GF-D8 (cell line): ENCODE results near the gene DHFR2.
"Not testable (repeated sequence)": the region's sequence is repeated elsewhere in the genome, so short reads cannot be mapped to it uniquely, and the experiment has no call there.

Experiments
- DNase-seq: peaks from one replicate; lab custom pipeline; 2025; lab: John Stamatoyannopoulos, UW

Gene DHFR2

GRCh38 chr3:94065122-94065521 lies 2.4 kb upstream of the DHFR2 start:
- no peak for DNase-seq

GRCh38 chr3:94064243-94064860 lies 1.6 kb upstream of the DHFR2 start:
- DNase-seq = peak; percentile 24

DNA sequence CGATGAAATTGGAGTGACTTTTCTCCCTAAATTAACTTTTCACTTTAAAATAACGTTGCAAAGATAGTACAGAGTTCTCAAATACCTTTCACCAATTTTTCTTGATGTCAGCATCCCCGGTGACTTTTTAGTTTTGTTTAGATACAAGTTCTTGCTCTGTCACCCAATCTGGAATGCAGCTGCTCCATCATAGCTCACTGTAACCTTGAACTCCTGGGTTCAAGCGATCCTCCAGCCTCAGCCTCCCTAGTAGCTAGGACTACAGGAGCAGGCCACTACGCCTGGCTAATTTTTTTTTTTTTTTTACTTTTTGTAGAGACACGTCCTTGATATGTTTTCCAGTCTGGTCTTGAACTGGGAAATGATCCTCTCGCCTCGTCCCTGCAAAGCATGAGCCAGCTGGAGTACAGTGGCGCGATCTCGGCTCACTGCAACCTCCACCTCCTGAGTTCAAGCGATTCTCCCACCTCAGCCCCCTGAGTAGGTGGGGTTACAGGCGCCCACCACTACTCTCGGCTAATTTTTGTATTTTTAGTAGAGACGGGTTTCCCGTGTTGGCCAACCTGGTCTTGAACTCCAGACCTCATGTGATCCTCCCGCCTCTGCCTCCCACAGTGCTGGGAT lies 892 bp upstream of the DHFR2 start:
- no peak for DNase-seq

- DNase-seq = no peak
Measured at GRCh38 chr3:94061297-94061696, 1.4 kb downstream of the DHFR2 start.

- DNase-seq = no peak
Measured at GRCh38 chr3:94050546-94050945, 12.2 kb downstream of the DHFR2 start.

GRCh38 chr3:94049267-94049666 lies 13.4 kb downstream of the DHFR2 start:
- no peak for DNase-seq

- DNase-seq = no peak
Measured at GRCh38 chr3:94046533-94046932, 16.2 kb downstream of the DHFR2 start.

GRCh38 chr3:94044100-94044936 lies 18.4 kb downstream of the DHFR2 start:
- DNase-seq = not testable (repeated sequence)

DNA sequence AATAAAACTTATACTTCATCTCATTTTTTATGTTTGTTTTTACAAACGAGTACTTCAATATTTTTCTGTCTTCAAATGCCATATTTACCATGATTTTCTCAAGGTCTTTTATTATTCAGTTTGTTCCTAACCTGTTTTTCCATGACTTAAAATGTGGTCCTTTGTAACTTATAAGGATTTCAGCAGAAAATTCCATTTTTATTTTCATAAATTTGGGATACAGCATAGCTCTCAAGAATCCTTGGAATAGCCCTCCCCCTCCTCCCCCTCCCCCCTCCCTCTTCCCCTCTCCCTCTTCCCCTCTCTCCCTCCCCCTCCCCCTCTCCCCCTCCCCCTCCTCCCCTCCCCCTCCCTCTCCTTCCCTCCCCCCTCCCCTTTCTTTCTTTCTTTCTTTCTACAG lies 19.4 kb downstream of the DHFR2 start:
- no peak for DNase-seq

DNA sequence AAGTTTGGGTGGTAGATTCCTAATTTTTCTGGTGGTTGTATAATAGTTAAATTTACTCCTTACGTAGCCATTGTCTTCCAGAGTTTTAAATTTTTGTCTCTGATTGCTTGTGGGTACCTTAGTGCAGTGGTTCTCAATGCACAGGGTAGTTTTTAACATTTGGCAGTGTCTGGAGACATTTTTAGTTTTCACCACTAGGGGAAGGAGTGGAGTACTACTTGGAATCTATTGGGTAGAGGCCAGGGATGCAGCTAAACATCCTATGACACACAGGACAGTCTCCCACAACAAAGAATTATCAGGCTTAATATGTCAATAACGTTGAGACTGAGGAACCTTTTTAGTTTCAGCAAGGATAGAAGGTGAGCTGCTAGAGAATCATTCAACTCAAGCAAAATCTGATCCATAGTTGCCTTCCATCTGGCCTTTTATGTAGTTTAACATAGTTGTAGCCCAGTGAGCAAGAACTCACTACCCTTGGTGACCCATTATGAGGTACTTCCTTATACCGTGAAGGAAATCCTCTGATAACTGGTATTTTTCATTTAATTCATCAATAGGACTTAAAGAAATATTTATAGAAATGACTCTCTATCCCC lies 25.7 kb downstream of the DHFR2 start:
- no peak for DNase-seq

DNA sequence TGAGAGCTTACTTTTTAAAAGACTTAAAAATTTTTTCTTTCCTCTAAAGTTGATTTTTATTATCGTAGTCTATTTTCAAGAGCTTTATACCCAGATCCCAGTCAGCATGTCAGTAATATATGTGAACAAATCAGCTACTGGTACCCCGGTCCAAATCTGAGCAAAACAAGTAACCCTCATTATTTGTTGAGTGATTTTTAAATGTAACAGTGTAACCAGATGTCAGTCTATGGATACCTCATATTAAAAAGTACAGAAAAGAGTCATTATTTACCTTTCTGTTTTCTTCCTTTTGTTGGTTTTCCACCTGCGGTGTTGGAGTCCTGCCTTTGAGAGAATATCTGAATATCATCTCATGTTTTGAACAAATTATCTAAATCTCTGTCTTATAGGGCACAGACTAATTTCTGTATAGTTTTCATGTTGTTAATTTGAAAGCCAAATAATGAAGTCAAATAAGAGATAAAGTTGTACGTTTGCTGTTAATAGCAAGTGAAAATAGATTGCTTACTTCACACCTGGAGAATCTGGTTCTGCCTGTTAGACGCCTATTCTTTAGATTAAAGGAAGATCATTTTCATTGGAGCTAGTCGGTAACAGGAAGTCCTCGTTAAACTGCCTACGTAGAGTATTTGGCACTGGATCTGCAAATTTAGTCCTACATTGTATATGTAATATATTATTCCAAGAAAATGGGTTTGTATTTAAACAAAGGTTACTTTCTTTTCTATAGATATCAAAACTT lies 34.5 kb downstream of the DHFR2 start, which contains the start of gene STX19:
Gene STX19 (minus strand): TSS at position 505 of the 745 bp plus-strand sequence. CDS start 13,328 bp downstream, outside the sequence.
- no peak for DNase-seq

GRCh38 chr3:94026623-94027022 lies 36.1 kb downstream of the DHFR2 start:
- DNase-seq = no peak

DNA sequence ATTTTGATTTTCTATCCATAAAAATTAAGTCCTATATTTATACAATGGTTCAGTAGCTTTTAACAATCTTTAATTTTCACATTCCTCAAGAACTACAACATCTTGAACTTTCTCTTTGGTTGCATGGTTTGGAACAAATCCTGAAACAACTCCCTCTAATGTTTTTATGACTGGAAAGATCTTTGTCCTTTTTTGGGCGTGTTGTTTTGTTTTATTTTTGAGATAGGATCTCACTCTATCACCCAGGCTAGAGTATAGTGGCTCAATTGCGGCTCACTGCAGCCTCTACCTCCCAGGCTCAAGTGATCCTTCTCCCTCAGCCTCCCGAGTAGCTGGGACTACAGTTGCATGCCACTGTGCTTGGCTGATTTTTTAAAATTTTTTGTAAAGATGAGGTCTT lies 38.3 kb downstream of the DHFR2 start:
- no peak for DNase-seq

- DNase-seq = no peak
Measured at GRCh38 chr3:94020293-94020692, 42.4 kb downstream of the DHFR2 start.

DNA sequence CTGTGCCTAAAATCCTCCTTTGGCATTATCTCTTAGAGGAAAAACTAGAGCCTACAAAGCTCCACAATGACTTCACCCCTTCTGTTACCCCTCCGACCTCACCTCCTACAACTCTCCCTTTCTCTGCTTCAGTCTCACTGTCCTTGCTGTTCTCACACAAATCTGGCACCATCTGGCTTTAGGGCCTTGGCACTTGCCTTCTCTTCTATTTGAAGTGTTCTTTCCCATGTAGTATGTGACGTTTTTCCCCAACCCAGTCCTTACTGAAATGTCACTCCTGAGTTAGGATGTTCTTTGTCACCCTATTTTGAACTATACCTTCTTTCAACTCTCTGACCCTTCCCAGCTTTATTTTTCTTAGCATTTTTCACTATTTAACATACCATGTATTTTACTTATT lies 43.1 kb downstream of the DHFR2 start:
- no peak for DNase-seq

DNA sequence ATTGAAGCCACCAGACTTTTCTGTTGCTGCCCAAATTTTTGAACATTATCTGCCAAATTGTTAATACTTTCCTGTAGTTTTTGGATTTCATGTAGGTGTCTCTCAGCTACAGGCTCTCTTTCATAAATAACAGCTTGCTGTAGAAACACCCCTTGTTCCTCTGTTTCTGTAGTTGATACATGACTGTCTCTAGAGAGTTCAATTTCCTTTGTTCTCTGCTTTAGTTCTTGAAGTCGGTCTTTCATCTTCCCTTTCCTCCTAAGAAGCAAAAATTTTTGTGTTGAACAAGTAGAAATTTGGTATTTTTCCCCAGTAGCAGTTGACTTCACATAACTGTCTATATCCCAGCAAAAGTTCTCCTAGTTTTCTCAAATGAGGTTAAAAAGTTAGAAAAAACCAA lies 47.7 kb downstream of the DHFR2 start:
- DNase-seq = no peak

DNA sequence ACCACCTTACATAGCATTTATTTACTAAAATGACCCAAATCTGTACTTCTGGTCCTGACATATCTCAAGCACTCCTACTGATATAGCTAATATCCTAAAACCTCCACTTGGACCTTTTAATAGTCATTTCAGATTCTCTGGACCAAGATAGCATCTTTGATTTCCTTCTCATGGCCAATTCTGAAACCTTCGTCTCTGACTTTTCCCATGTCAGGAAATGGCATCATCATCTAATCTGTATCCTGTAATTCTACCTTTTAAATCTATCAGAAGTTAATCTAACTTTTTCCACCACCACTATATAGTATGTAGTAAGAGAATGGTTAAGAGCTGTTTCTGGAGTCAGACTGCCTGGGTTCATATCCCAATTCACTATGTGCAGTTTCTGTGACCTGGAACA lies 50.5 kb downstream of the DHFR2 start:
- DNase-seq = no peak

- no peak for DNase-seq
Measured at GRCh38 chr3:94011233-94011711, 51.4 kb downstream of the DHFR2 start.

GRCh38 chr3:94009608-94010007 lies 53.1 kb downstream of the DHFR2 start:
- no peak for DNase-seq

DNA sequence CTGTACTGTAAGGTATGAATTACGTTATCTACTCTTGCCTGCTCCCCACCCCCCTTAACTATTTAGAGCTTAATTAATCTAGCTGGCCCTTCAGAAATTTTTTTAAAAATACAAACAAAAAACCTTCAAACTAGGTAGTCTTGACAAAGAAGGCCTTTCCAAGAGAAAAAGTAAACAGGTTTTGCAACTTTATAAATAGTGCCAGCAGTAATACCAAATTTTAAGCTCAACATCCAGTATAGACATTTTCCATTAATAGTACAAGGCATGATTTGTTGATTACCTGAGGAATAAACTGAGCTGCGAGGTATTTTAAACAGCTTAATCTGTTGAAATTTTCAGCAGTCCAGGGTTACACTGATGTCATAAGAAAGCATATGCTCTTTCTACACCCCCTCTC lies 54.5 kb downstream of the DHFR2 start:
- DNase-seq = no peak
